Mucosa of stomach (tissue), 1 donor: Measurements from ENCODE around the gene C19orf53.

ENCODE experiments used
- H3K27me3 ChIP-seq: one replicate; pipeline ENCODE4 v1.7.0; 2013; ENCODE audit warnings: mild to moderate bottlenecking, low read length; ENCODE audit not compliant: control insufficient read depth, insufficient read depth
- H3K36me3 ChIP-seq: one replicate; pipeline ENCODE4 v1.7.0; 2013; ENCODE audit warnings: low read length; ENCODE audit not compliant: control insufficient read depth, insufficient read depth
- H3K4me1 ChIP-seq: one replicate; pipeline ENCODE4 v1.7.0; 2013; ENCODE audit warnings: mild to moderate bottlenecking, low read length; ENCODE audit not compliant: control insufficient read depth, insufficient read depth
- H3K4me3 ChIP-seq: one replicate; pipeline ENCODE4 v1.7.0; 2013; ENCODE audit warnings: low read length
- H3K9ac ChIP-seq: one replicate; pipeline ENCODE4 v1.7.0; 2013; ENCODE audit warnings: mild to moderate bottlenecking, low read length, moderate library complexity
- H3K9me3 ChIP-seq: one replicate; pipeline ENCODE4 v1.7.0; 2013; ENCODE audit warnings: mild to moderate bottlenecking, low read length, moderate library complexity; ENCODE audit not compliant: control insufficient read depth
- donor health status: Pancreatic carcinoma.

Gene C19orf53

GRCh38 chr19:13774217-13775191 lies at the start of gene C19orf53:
TSS of gene C19orf53 (plus strand) at chr19:13774456. CDS start at chr19:13774478, 22 bp downstream.
- Histone ChIP-seq H3K36me3 (peaks cover 3% of the 10 kb centered on the region), H3K9ac (peak within 1 kb of the TSS; percentile 88), H3K27me3 (no peaks in the 10 kb centered on the region), H3K4me3 (peak within 1 kb of the TSS; percentile 92), H3K4me1 (peaks cover 6% of the 10 kb centered on the region), H3K9me3 (no peaks in the 10 kb centered on the region)

- H3K9me3 ChIP-seq: no peaks in the 10 kb centered on the region
- H3K4me3 ChIP-seq: no peak overlapping the region
- peaks cover 13% of the 10 kb centered on the region for H3K4me1 ChIP-seq
- no peak overlapping the region for H3K9ac ChIP-seq
- no peaks in the 10 kb centered on the region for H3K27me3 ChIP-seq
- no peaks in the 10 kb centered on the region for H3K36me3 ChIP-seq
Measured at GRCh38 chr19:13726323-13726722, 47.9 kb upstream of the C19orf53 start.

GRCh38 chr19:13727798-13728197 lies 46.5 kb upstream of the C19orf53 start:
- no peaks in the 10 kb centered on the region for H3K36me3 ChIP-seq
- no peaks in the 10 kb centered on the region for H3K27me3 ChIP-seq
- H3K4me3 ChIP-seq: no peak overlapping the region
- H3K9ac ChIP-seq: no peak overlapping the region
- no peaks in the 10 kb centered on the region for H3K9me3 ChIP-seq
- peaks cover 20% of the 10 kb centered on the region for H3K4me1 ChIP-seq

- no peak overlapping the region for H3K4me3 ChIP-seq
- no peaks in the 10 kb centered on the region for H3K9me3 ChIP-seq
- no peaks in the 10 kb centered on the region for H3K36me3 ChIP-seq
- no peak overlapping the region for H3K9ac ChIP-seq
- H3K27me3 ChIP-seq: no peaks in the 10 kb centered on the region
- peaks cover 20% of the 10 kb centered on the region for H3K4me1 ChIP-seq
Measured at GRCh38 chr19:13729859-13730258, 44.4 kb upstream of the C19orf53 start.

GRCh38 chr19:13731147-13731964 lies 42.9 kb upstream of the C19orf53 start:
- H3K9me3 ChIP-seq: no peaks in the 10 kb centered on the region
- peaks cover 20% of the 10 kb centered on the region for H3K4me1 ChIP-seq
- peak overlapping the region; percentile 98 for H3K9ac ChIP-seq
- peak overlapping the region; percentile 89 for H3K4me3 ChIP-seq
- H3K27me3 ChIP-seq: no peaks in the 10 kb centered on the region
- H3K36me3 ChIP-seq: no peaks in the 10 kb centered on the region

GRCh38 chr19:13732337-13732736 lies 41.9 kb upstream of the C19orf53 start:
- H3K9ac ChIP-seq: peak overlapping the region; percentile 98
- no peaks in the 10 kb centered on the region for H3K27me3 ChIP-seq
- peak overlapping the region; percentile 89 for H3K4me3 ChIP-seq

GRCh38 chr19:13734751-13735150 lies 39.5 kb upstream of the C19orf53 start:
- peaks cover 20% of the 10 kb centered on the region for H3K4me1 ChIP-seq
- H3K9ac ChIP-seq: no peak overlapping the region
- no peaks in the 10 kb centered on the region for H3K36me3 ChIP-seq
- no peak overlapping the region for H3K4me3 ChIP-seq
- H3K27me3 ChIP-seq: no peaks in the 10 kb centered on the region
- H3K9me3 ChIP-seq: no peaks in the 10 kb centered on the region

More at GRCh38 chr19:13732337-13732736, 41.9 kb upstream of the C19orf53 start:
- Histone ChIP-seq H3K4me1 (peaks cover 20% of the 10 kb centered on the region), H3K9me3 (no peaks in the 10 kb centered on the region), H3K36me3 (no peaks in the 10 kb centered on the region)

GRCh38 chr19:13738073-13738472 lies 36.2 kb upstream of the C19orf53 start:
- Histone ChIP-seq H3K9me3 (no peaks in the 10 kb centered on the region), H3K4me3 (no peak overlapping the region), H3K9ac (no peak overlapping the region), H3K36me3 (no peaks in the 10 kb centered on the region), H3K27me3 (no peaks in the 10 kb centered on the region), H3K4me1 (peaks cover 4% of the 10 kb centered on the region)

GRCh38 chr19:13741893-13742292 lies 32.4 kb upstream of the C19orf53 start:
- no peaks in the 10 kb centered on the region for H3K27me3 ChIP-seq
- no peak overlapping the region for H3K9ac ChIP-seq
- H3K4me1 ChIP-seq: peaks cover 4% of the 10 kb centered on the region
- H3K4me3 ChIP-seq: no peak overlapping the region
- H3K9me3 ChIP-seq: no peaks in the 10 kb centered on the region
- H3K36me3 ChIP-seq: no peaks in the 10 kb centered on the region

GRCh38 chr19:13742756-13743155 lies 31.5 kb upstream of the C19orf53 start:
- Histone ChIP-seq H3K9ac (no peak overlapping the region), H3K4me3 (no peak overlapping the region), H3K27me3 (no peaks in the 10 kb centered on the region), H3K9me3 (no peaks in the 10 kb centered on the region), H3K36me3 (no peaks in the 10 kb centered on the region), H3K4me1 (peaks cover 4% of the 10 kb centered on the region)

- H3K9me3 ChIP-seq: no peaks in the 10 kb centered on the region
Measured at GRCh38 chr19:13744174-13744573, 30.1 kb upstream of the C19orf53 start.

GRCh38 chr19:13747098-13747453 lies 27.2 kb upstream of the C19orf53 start:
- H3K9me3 ChIP-seq: no peaks in the 10 kb centered on the region
- no peaks in the 10 kb centered on the region for H3K36me3 ChIP-seq
- H3K4me3 ChIP-seq: peak overlapping the region; percentile 41
- H3K9ac ChIP-seq: no peak overlapping the region
- no peaks in the 10 kb centered on the region for H3K27me3 ChIP-seq
- H3K4me1 ChIP-seq: no peaks in the 10 kb centered on the region

More at GRCh38 chr19:13744174-13744573, 30.1 kb upstream of the C19orf53 start:
- no peaks in the 10 kb centered on the region for H3K36me3 ChIP-seq
- H3K27me3 ChIP-seq: no peaks in the 10 kb centered on the region
- peaks cover 4% of the 10 kb centered on the region for H3K4me1 ChIP-seq
- no peak overlapping the region for H3K4me3 ChIP-seq
- no peak overlapping the region for H3K9ac ChIP-seq
